ENCODE results near the gene IL20RA. TPM values are rescaled to one million over a fixed set of nuclear protein-coding genes. Genes with fewer than 3 reads are reported as not detected.

Gene IL20RA
- total and polyA plus RNA-seq, 2 of the 8 experiments (the other 6 are each of a cell fraction or from before 2014, with no cell fraction given), result 1.3 to 1.7 TPM

- H3K27ac ChIP-seq (ENCODE audit: low read depth, low read length), result no peak overlapping the region
- FAIRE-seq (no peak), DNase-seq (ENCODE audit: low read depth in 1 of 2, low spot score in 2 of 2) (no peak)
- no peaks in the 10 kb centered on the region for H3K36me3 ChIP-seq (ENCODE audit: control insufficient read depth in 2 of 4, insufficient read depth in 4 of 4, low read length in 3 of 4)
- no peak overlapping the region for H3K4me3 ChIP-seq (ENCODE audit: extremely low read depth in 1 of 4, insufficient read depth in 2 of 4, low read depth in 3 of 4, low read length in 4 of 4)
- no peak overlapping the region for H2BK15ac ChIP-seq (ENCODE audit: low read length)
- no peak overlapping the region for H2BK120ac ChIP-seq (replicated peaks; ENCODE audit: low read depth, low read length)
- CTCF ChIA-PET (ENCODE audit: partially characterized antibody), result interaction anchor here (9.2 kb wide), 1 partner anchor 39 kb away, joined by 69 read pairs; no protein-coding TSS in a partner anchor
- no peaks in the 10 kb centered on the region for H3K79me1 ChIP-seq (ENCODE audit: low read depth, low read length)
- no peaks in the 10 kb centered on the region for H3K27me3 ChIP-seq (replicated peaks in 1 of 4; ENCODE audit: control insufficient read depth in 3 of 4, extremely low read depth in 1 of 4, insufficient read depth in 3 of 4, low read length in 3 of 4)
- no peak overlapping the region for H2BK5ac ChIP-seq (ENCODE audit: low read depth, low read length)
- no peak overlapping the region for H4K5ac ChIP-seq (ENCODE audit: insufficient read length, low read depth, low read length)
- H3K23ac ChIP-seq (ENCODE audit: insufficient read length), result no peak overlapping the region
- no peak overlapping the region for H2BK20ac ChIP-seq (ENCODE audit: low read length)
- H3K4me2 ChIP-seq (ENCODE audit: insufficient read depth in 1 of 2, low read depth in 2 of 2, low read length in 2 of 2), result no peak overlapping the region
- no peak overlapping the region for H3K56ac ChIP-seq (replicated peaks; ENCODE audit: insufficient read length, low read depth, low read length)
- H3K14ac ChIP-seq (ENCODE audit: insufficient read length), result no peak overlapping the region
- H3K79me2 ChIP-seq (ENCODE audit: control insufficient read depth in 1 of 2, insufficient read depth in 2 of 2, low read length in 2 of 2), result no peaks in the 10 kb centered on the region
- H2AFZ ChIP-seq (ENCODE audit: low read length), result no peak overlapping the region
- H2BK12ac ChIP-seq (ENCODE audit: low read depth, low read length), result no peak overlapping the region
- no peak overlapping the region for H3K9ac ChIP-seq (replicated peaks in 1 of 4; ENCODE audit: extremely low read depth in 1 of 4, low read depth in 3 of 4, low read length in 3 of 4)
- H3K18ac ChIP-seq (ENCODE audit: extremely low read depth, low read length), result no peak overlapping the region
- H4K20me1 ChIP-seq (replicated peaks in 1 of 2; ENCODE audit: control insufficient read depth in 1 of 2, insufficient read depth in 2 of 2, low read length in 2 of 2), result no peaks in the 10 kb centered on the region
- H3K9me3 ChIP-seq (ENCODE audit: insufficient read depth in 2 of 2, low read depth in 1 of 2, low read length in 1 of 2), result no peaks in the 10 kb centered on the region
- no peak overlapping the region for H4K91ac ChIP-seq (replicated peaks; ENCODE audit: insufficient read length, low read length)
- H3K4ac ChIP-seq (replicated peaks; ENCODE audit: insufficient read length, low read depth, low read length), result no peak overlapping the region
- POLR2A ChIA-PET (ENCODE audit: partially characterized antibody), result no interaction called here
- 93% methylated on average over 4 of the region's 4 CpGs; no CpG with 5 or more reads in 1 of the 2 experiments for WGBS, 2 experiments (ENCODE audit: extremely low coverage in 1 of 2, insufficient coverage in 1 of 2, insufficient read length in 1 of 2, insufficient replicate concordance in 2 of 2, low coverage in 1 of 2, low lambda C conversion rate in 2 of 2, missing lambda C conversion rate in 1 of 2)
- no peaks in the 10 kb centered on the region for H3K4me1 ChIP-seq (replicated peaks in 1 of 4; ENCODE audit: control insufficient read depth in 3 of 4, insufficient read depth in 4 of 4, low read length in 3 of 4)
- H3K23me2 ChIP-seq (ENCODE audit: low read depth, low read length), result no peaks in the 10 kb centered on the region
- H2AK5ac ChIP-seq (ENCODE audit: low read depth, low read length), result no peak overlapping the region
- no peak overlapping the region for H4K8ac ChIP-seq (ENCODE audit: extremely low read depth, insufficient read depth, low read length)
- no peak for TF ChIP-seq PHF8 (conservative IDR thresholded peaks at IDR 0.05; ENCODE audit: low read depth, low read length)
- no peak for TF ChIP-seq ASH2L (IDR thresholded peaks at IDR 0.05; ENCODE audit: low read length)
- no peak for TF ChIP-seq POLR2A (IDR thresholded peaks at IDR 0.05; ENCODE audit: control extremely low read depth in 1 of 2, low read depth in 2 of 2, low read length in 2 of 2)
- TF ChIP-seq JUND (IDR thresholded peaks at IDR 0.05; ENCODE audit: low read length), result no peak
- TF ChIP-seq SP2 (IDR thresholded peaks at IDR 0.05; ENCODE audit: low read length), result no peak
- no peak for TF ChIP-seq SP1 (IDR thresholded peaks at IDR 0.05; ENCODE audit: low read depth, low read length)
- TF ChIP-seq BCL11A (IDR thresholded peaks at IDR 0.05; ENCODE audit: low read depth in 2 of 2, low read length in 2 of 2), result no peak
- TF ChIP-seq ZNF274 (IDR thresholded peaks at IDR 0.05; ENCODE audit: borderline replicate concordance, extremely low read depth, low read length), result no peak
- no peak for TF ChIP-seq NANOG (IDR thresholded peaks at IDR 0.05; ENCODE audit: insufficient read depth, low read depth, low read length, poor library complexity, severe bottlenecking)
- no peak for TF ChIP-seq TEAD4 (IDR thresholded peaks at IDR 0.05; ENCODE audit: low read depth, low read length)
- TF ChIP-seq BACH1 (IDR thresholded peaks at IDR 0.05; ENCODE audit: low read length), result no peak
- TF ChIP-seq CREB1 (IDR thresholded peaks at IDR 0.05), result no peak
- TF ChIP-seq SUZ12 (IDR thresholded peaks at IDR 0.05; ENCODE audit: low read length), result no peak
- TF ChIP-seq SIN3A (conservative IDR thresholded peaks at IDR 0.05 in 1 of 2, IDR thresholded peaks at IDR 0.05 in 1 of 2; ENCODE audit: low read depth in 1 of 2, low read length in 2 of 2), result no peak
- TF ChIP-seq E2F6 (IDR thresholded peaks at IDR 0.05), result no peak
Measured at GRCh38 chr6:137010128-137010718, 34.5 kb downstream of the IL20RA start.
